SU-DHL-6 (cell line): ENCODE data around the gene OMP.

Experiments used
- H2AFZ ChIP-seq: fragments of 200-600 bp; sonication (generic); 2 replicates; pipeline ENCODE4 v1.6.1; 2014; ENCODE audit warnings: low read depth, mild to moderate bottlenecking, moderate library complexity, mixed read lengths, antibody characterized with exemption, low read length; ENCODE audit not compliant: severe bottlenecking
- H3F3A ChIP-seq: fragments of 200-600 bp; shearing (Covaris generic); 2 replicates; pipeline ENCODE4 v1.6.0; 2016; ENCODE audit warnings: antibody characterized with exemption, mild to moderate bottlenecking; ENCODE audit not compliant: insufficient read depth
- H3K27ac ChIP-seq: fragments of 200-600 bp; sonication (generic); 2 replicates; pipeline ENCODE4 v1.5.1; 2016; ENCODE audit warnings: low read depth, mild to moderate bottlenecking, low read length, moderate library complexity, mixed read lengths
- H3K27me3 ChIP-seq: fragments of 200-600 bp; sonication (generic), shearing (Covaris generic); 2 replicates; pipeline ENCODE4 v1.6.0; 2014; ENCODE audit warnings: mild to moderate bottlenecking, low read length
- H3K36me3 ChIP-seq: fragments of 200-600 bp; sonication (generic); 2 replicates; pipeline ENCODE4 v1.6.1; 2014; ENCODE audit warnings: mild to moderate bottlenecking, low read length, mixed read lengths
- H3K4me2 ChIP-seq: fragments of 300-600, 200-600 bp; shearing (Covaris generic), sonication (generic); 2 replicates; pipeline ENCODE4 v1.6.0; 2014; ENCODE audit warnings: low read length, low read depth, mild to moderate bottlenecking; ENCODE audit not compliant: poor library complexity, severe bottlenecking
- H3K4me3 ChIP-seq: fragments of 200-600 bp; sonication (generic); 2 replicates; pipeline ENCODE4 v1.5.1; 2014; ENCODE audit warnings: antibody characterized with exemption, low read length, mild to moderate bottlenecking, mixed read lengths; ENCODE audit not compliant: insufficient read depth, poor library complexity, severe bottlenecking
- H3K79me2 ChIP-seq: fragments of 200-600 bp; sonication (generic); 2 replicates; pipeline ENCODE4 v1.6.1; 2014; ENCODE audit warnings: mild to moderate bottlenecking, low read length, moderate library complexity; ENCODE audit not compliant: insufficient read depth
- H3K9ac ChIP-seq: fragments of 200-600 bp; sonication (generic); 2 replicates; pipeline ENCODE4 v1.7.0; 2014; ENCODE audit warnings: mild to moderate bottlenecking, low read length
- H3K9me2 ChIP-seq: fragments of 200-600 bp; sonication (generic); replicated peaks from 2 replicates; pipeline ENCODE4 v1.6.1; 2014; ENCODE audit warnings: low read length; ENCODE audit not compliant: insufficient read depth
- H3K9me3 ChIP-seq: fragments of 200-600 bp; sonication (generic); 2 replicates; pipeline ENCODE4 v1.6.1; 2014; ENCODE audit warnings: low read length, mixed read lengths; ENCODE audit not compliant: insufficient read depth
- H4K20me1 ChIP-seq: fragments of 200-600 bp; sonication (generic); 2 replicates; pipeline ENCODE4 v1.6.1; 2014; ENCODE audit warnings: low read depth, mild to moderate bottlenecking, antibody characterized with exemption, low read length, moderate library complexity, mixed read lengths
- EZH2phosphoT487 ChIP-seq: fragments of 200-600 bp; sonication (generic), shearing (Covaris generic); conservative IDR thresholded peaks from 2 replicates; pipeline ENCODE4 v1.6.1; 2018; ENCODE audit warnings: mild to moderate bottlenecking, antibody characterized with exemption, low read length, moderate library complexity, mixed read lengths
- TF ChIP-seq, protein P1 (sequence below): fragments of 200-600 bp; sonication (generic); IDR thresholded peaks from one replicate; pipeline ENCODE4 v1.5.1; 2017; ENCODE audit warnings: antibody characterized with exemption, mild to moderate bottlenecking, low read length, moderate library complexity; ENCODE audit not compliant: insufficient read depth, poor library complexity, severe bottlenecking

The OMP gene

DNA sequence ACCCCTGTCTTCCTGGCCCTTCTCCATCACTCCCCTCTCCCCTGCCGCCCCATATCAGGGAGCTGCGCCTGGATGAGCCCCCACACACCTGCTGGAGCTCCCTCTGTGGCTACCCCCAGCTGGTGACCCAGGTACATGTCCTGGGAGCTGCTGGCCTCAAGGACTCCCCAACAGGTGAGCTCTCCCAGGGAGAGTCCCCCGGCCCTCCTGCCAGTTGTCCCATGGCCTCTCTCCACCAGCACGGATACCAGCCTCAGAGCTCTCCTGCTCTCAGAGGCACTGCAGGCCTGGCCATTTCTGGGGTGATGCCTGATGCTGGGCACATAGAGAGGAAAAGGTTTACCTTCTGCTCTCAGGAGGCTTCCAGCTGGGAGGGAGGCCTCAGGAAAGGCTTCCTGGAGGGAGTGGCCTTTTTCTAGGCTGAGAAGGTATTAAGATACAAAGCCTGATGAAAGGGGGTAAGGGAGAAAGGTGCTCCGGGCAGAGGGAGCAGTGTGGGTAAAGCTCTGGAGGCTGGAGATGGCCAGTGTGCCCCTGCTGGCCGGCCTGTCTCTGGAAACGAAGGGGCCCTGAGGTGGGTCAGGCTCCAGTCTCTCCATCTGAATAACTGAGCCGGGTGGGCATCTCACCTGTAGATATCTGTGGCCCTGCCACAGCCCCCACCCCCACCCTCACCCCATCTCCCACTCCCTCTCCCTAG is 19.4 kb downstream of the OMP start:
- Histone ChIP-seq H3K79me2 (no peaks in the 10 kb centered on the region), H3K9me3 (no peaks in the 10 kb centered on the region), H3K36me3 (no peaks in the 10 kb centered on the region), H2AFZ (no peak overlapping the region), H3K4me3 (no peak overlapping the region), H3K27ac (no peak overlapping the region), H3K9me2 (no peaks in the 10 kb centered on the region), H3K4me2 (no peak overlapping the region), H4K20me1 (no peaks in the 10 kb centered on the region), H3K27me3 (no peaks in the 10 kb centered on the region), H3F3A (no peaks in the 10 kb centered on the region), H3K9ac (no peak overlapping the region)
- TF ChIP-seq, protein P1, sequence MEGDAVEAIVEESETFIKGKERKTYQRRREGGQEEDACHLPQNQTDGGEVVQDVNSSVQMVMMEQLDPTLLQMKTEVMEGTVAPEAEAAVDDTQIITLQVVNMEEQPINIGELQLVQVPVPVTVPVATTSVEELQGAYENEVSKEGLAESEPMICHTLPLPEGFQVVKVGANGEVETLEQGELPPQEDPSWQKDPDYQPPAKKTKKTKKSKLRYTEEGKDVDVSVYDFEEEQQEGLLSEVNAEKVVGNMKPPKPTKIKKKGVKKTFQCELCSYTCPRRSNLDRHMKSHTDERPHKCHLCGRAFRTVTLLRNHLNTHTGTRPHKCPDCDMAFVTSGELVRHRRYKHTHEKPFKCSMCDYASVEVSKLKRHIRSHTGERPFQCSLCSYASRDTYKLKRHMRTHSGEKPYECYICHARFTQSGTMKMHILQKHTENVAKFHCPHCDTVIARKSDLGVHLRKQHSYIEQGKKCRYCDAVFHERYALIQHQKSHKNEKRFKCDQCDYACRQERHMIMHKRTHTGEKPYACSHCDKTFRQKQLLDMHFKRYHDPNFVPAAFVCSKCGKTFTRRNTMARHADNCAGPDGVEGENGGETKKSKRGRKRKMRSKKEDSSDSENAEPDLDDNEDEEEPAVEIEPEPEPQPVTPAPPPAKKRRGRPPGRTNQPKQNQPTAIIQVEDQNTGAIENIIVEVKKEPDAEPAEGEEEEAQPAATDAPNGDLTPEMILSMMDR, result no peak
- no peak for TF ChIP-seq EZH2phosphoT487

DNA sequence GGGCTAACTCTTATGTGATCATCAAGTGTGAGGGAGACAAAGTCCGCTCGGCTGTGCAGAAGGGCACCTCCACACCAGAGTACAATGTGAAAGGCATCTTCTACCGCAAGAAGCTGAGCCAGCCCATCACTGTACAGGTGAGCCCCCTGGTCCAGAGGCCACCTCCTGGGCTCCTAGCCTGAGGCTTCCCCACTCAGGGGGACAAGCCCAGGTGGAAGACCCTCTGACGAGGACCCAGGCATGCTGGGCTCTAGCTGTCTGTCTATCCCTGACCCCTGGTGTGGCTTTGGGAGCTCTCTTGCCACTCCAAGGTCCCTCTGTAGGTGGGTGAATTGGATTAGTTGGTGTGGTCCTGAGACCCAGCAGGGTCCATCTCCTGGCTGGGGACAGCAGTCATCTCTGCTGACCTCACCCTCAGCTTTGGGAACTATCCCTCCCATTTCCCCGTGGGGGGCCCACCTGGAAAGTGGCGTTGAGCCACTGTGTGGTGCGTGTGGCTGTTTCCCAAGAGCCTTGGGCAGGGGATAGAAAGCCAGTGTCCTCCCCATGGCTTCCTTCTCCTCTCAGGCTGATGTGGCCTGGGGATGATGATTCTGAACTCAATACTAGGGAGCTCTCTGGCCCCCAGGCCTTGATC is 20.1 kb downstream of the OMP start:
- Histone ChIP-seq H3K9ac (no peak overlapping the region), H3K79me2 (no peaks in the 10 kb centered on the region), H3K27me3 (no peaks in the 10 kb centered on the region), H3K27ac (no peak overlapping the region), H3K4me2 (no peak overlapping the region), H2AFZ (no peak overlapping the region), H3F3A (no peaks in the 10 kb centered on the region), H3K9me2 (no peaks in the 10 kb centered on the region), H3K36me3 (no peaks in the 10 kb centered on the region), H3K9me3 (no peaks in the 10 kb centered on the region), H4K20me1 (no peaks in the 10 kb centered on the region), H3K4me3 (no peak overlapping the region)
- no peak for TF ChIP-seq EZH2phosphoT487
- TF ChIP-seq, protein P1, result no peak

DNA sequence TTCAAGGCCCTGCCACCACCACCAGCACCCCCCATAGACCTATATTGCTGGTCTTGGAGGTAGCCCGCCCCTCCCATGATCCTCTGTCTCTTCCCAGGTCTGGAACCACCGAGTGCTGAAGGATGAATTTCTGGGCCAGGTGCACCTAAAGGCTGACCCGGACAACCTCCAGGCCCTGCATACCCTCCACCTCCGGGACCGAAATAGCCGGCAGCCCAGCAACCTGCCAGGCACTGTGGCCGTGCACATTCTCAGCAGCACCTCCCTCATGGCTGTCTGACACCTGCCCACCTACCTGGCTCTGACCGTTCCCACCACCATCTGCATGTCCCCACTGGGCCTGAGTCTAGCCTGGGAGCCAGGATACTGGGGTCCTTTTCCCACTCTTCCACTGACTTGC is 21.0 kb downstream of the OMP start:
- Histone ChIP-seq H3K27ac (no peak overlapping the region), H3K79me2 (no peaks in the 10 kb centered on the region), H3K27me3 (no peaks in the 10 kb centered on the region), H3F3A (no peaks in the 10 kb centered on the region), H3K36me3 (no peaks in the 10 kb centered on the region), H3K9me3 (no peaks in the 10 kb centered on the region), H4K20me1 (no peaks in the 10 kb centered on the region), H3K4me3 (no peak overlapping the region), H3K4me2 (no peak overlapping the region), H2AFZ (no peak overlapping the region), H3K9ac (no peak overlapping the region), H3K9me2 (no peaks in the 10 kb centered on the region)
- TF ChIP-seq EZH2phosphoT487, result no peak
- TF ChIP-seq, protein P1, result no peak
